MCF 10A (cell line): ENCODE results near the gene PPP2R2D. TPM values are rescaled to one million over a fixed set of nuclear protein-coding genes. Genes with fewer than 3 reads are reported as not detected.

ENCODE experiments used
- BruUV-seq: library from RNA; stranded (reverse); fragments of 400-500 nt; replicated peaks from 2 replicates; lab custom pipeline; 2021; lab: Mats Ljungman, UMichigan
- CTCF ChIA-PET: fragments of 300-600 bp; sonication (Branson Sonifier 250); formaldehyde crosslinking; extraction: SDS; loops from one replicate; lab custom pipeline; 2021; ENCODE audit warnings: antibody characterized with exemption, inconsistent platforms; lab: Yijun Ruan, JAX
- POLR2A ChIA-PET: fragments of 300-600, 350-650 bp; sonication (Branson Sonifier 250); formaldehyde crosslinking; extraction: SDS; loops from one replicate; lab custom pipeline; 2020; ENCODE audit warnings: antibody characterized with exemption, inconsistent platforms; lab: Yijun Ruan, JAX
- DNase-seq: peaks from one replicate; pipeline ENCODE4 v3.0.0-alpha.2; 2018; ENCODE audit not compliant: unreplicated experiment
- H3K27ac Mint-ChIP-seq: one replicate; pipeline ENCODE4 v1.8.0; 2022; ENCODE audit warnings: mild to moderate bottlenecking, low read depth, mixed read lengths; ENCODE audit not compliant: unreplicated experiment
- H3K27me3 Mint-ChIP-seq: one replicate; pipeline ENCODE4 v1.8.0; 2022; ENCODE audit warnings: mixed read lengths; ENCODE audit not compliant: insufficient read depth, unreplicated experiment
- H3K36me3 Mint-ChIP-seq: one replicate; pipeline ENCODE4 v1.8.0; 2022; ENCODE audit warnings: mild to moderate bottlenecking, moderate library complexity, mixed read lengths; ENCODE audit not compliant: insufficient read depth, unreplicated experiment
- H3K4me1 Mint-ChIP-seq: one replicate; pipeline ENCODE4 v1.8.0; 2022; ENCODE audit warnings: mixed read lengths; ENCODE audit not compliant: insufficient read depth, unreplicated experiment
- H3K4me3 Mint-ChIP-seq: one replicate; pipeline ENCODE4 v1.8.0; 2022; ENCODE audit warnings: mild to moderate bottlenecking, moderate library complexity, mixed read lengths; ENCODE audit not compliant: unreplicated experiment
- H3K9me3 Mint-ChIP-seq: one replicate; pipeline ENCODE4 v1.8.0; 2022; ENCODE audit warnings: mixed read lengths; ENCODE audit not compliant: unreplicated experiment
- intact Hi-C: fragments of 100-400 bp; cut with micrococcal nuclease; formaldehyde crosslinking; loops from 2 replicates; pipeline ENCODE4 v1.14.1; 2022
- total RNA-seq: library from RNA; stranded (reverse); gene quantifications from 2 replicates; pipeline ENCODE4 v1.2.3, GENCODE V29; 2022
- TF ChIP-seq, protein P1 (sequence below): fragments of 200-600 bp; IDR thresholded peaks from one replicate; pipeline ENCODE4 v1.8.0; 2022; ENCODE audit warnings: antibody characterized with exemption, mild to moderate bottlenecking; ENCODE audit not compliant: unreplicated experiment

PPP2R2D gene
- total RNA-seq, 1 experiment from 2014 or later, result 35.5 TPM

DNA sequence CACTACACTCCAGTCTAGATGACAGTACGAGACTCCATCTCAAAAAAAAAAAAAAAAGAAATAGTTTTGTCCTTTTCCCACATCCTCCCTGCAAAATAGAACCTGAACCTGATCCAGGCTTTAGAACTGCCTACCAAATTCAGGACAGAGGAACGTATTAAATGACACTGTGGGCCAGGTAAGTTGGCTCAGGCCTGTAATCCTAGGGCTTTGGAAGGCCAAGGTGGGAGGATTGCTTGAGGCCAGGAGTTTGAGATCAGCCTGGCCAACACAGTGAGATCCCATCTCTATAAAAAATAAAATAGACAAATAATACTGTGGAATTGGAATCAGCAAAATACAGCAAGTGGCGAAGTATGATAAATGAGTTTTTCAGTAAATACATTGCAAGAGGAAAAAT, 90.9 kb downstream of the PPP2R2D start:
- Mint-ChIP-seq H3K36me3 (no peaks in the 10 kb centered on the region), H3K4me1 (peaks cover 4% of the 10 kb centered on the region), H3K9me3 (no peaks in the 10 kb centered on the region), H3K27me3 (no peaks in the 10 kb centered on the region), H3K27ac (no peak overlapping the region), H3K4me3 (no peak overlapping the region)
- ChIA-PET POLR2A (no interaction called here), CTCF (no interaction called here)
- intact Hi-C loops, result no loop called here
- TF ChIP-seq, protein P1, sequence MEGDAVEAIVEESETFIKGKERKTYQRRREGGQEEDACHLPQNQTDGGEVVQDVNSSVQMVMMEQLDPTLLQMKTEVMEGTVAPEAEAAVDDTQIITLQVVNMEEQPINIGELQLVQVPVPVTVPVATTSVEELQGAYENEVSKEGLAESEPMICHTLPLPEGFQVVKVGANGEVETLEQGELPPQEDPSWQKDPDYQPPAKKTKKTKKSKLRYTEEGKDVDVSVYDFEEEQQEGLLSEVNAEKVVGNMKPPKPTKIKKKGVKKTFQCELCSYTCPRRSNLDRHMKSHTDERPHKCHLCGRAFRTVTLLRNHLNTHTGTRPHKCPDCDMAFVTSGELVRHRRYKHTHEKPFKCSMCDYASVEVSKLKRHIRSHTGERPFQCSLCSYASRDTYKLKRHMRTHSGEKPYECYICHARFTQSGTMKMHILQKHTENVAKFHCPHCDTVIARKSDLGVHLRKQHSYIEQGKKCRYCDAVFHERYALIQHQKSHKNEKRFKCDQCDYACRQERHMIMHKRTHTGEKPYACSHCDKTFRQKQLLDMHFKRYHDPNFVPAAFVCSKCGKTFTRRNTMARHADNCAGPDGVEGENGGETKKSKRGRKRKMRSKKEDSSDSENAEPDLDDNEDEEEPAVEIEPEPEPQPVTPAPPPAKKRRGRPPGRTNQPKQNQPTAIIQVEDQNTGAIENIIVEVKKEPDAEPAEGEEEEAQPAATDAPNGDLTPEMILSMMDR, result no peak
- BruUV-seq, result no TSS peak
- DNase-seq, result no peak

DNA sequence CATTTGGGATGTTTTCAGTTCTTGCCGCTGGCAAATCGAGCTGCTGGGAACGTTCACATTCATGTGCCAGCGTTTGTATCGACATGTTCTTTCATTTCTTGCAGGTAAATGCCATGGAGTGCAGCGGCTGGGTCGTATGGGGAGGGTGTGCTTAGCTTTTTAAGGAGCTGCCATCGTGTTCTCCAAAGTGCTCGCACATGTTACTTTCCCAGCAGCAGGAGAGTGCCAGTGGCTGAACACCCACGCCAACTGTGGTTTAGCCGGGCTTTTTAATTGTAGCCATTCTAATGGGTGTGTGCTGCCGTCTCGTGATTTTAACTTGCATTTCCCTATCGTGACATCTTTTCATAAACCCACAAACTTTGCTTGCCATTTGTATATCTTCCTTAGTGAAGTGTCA, 92.5 kb downstream of the PPP2R2D start:
- no peak overlapping the region for H3K27ac Mint-ChIP-seq
- peaks cover 19% of the 10 kb centered on the region for H3K4me1 Mint-ChIP-seq
- ChIA-PET CTCF (interaction anchor here (0.8 to 1.0 kb wide), 2 partner anchors 8 to 28 kb away, joined by 3 to 6 read pairs; no protein-coding TSS in a partner anchor), POLR2A (no interaction called here)
- no peaks in the 10 kb centered on the region for H3K9me3 Mint-ChIP-seq
- no peaks in the 10 kb centered on the region for H3K36me3 Mint-ChIP-seq
- no peak for DNase-seq
- intact Hi-C loops, result no loop called here
- TF ChIP-seq, protein P1, result no peak
- no peaks in the 10 kb centered on the region for H3K27me3 Mint-ChIP-seq
- no peak overlapping the region for H3K4me3 Mint-ChIP-seq
- BruUV-seq, result no TSS peak

- ChIA-PET POLR2A (no interaction called here), CTCF (interaction anchor here (0.7 to 0.9 kb wide), 2 partner anchors 20 to 28 kb away, joined by 3 to 7 read pairs; no protein-coding TSS in a partner anchor)
- no peak for DNase-seq
- no peak overlapping the region for H3K27ac Mint-ChIP-seq
- intact Hi-C loops, result no loop called here
- BruUV-seq, result no TSS peak
- H3K4me3 Mint-ChIP-seq, result no peak overlapping the region
- H3K9me3 Mint-ChIP-seq, result no peaks in the 10 kb centered on the region
- TF ChIP-seq, protein P1, result no peak
- peaks cover 25% of the 10 kb centered on the region for H3K4me1 Mint-ChIP-seq
- no peaks in the 10 kb centered on the region for H3K36me3 Mint-ChIP-seq
- H3K27me3 Mint-ChIP-seq, result no peaks in the 10 kb centered on the region
Observed at GRCh38 chr10:131994435-131994834, 93.6 kb downstream of the PPP2R2D start.

DNA sequence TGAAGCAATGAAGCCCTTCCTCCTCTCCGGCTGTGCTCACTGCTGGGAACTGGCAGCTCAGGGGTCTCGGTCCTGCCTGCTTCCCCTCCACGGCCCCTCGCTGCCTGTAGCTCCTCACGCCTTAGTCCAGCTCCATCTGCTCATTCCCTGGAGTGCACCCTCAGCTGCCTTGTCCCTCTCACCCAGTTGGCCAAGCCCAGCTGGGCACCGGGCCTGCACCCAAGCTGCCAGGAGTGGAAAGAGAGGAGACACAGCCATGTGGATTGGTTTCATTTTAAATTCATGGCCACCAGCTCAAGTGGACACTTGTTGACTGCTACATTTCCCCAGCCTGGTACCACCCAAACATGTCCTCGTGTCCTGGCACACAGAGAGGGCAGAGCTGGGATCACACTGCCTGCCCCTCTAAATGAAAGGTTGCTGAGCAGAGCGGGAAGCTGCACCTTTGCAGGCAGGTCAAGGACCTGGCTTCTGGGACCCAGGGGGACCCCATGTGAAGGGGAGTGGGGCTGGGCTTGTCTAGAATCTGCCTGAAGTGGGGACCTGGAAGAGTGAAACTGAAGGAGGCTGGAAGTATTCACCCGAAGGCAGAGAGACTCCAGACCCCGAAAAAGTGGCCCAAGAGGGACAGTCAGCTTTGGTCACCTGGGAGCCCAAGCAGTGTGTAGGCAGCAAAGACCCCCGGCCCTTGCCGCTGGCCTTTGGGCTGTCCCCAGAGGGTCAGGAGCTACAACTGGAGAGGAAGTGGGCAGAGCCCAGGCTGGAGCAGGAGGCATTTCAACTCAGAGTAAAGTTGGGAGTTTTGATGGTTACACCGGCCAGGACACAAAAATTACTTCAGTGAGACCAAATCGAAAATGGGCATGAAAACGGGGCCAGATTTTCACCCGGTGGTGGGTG, 95.9 kb downstream of the PPP2R2D start:
- Mint-ChIP-seq H3K36me3 (peaks cover 6% of the 10 kb centered on the region), H3K4me1 (peaks cover 25% of the 10 kb centered on the region), H3K27ac (peak overlapping the region; percentile 97), H3K9me3 (no peaks in the 10 kb centered on the region), H3K4me3 (no peak overlapping the region), H3K27me3 (no peaks in the 10 kb centered on the region)
- no TSS peak for BruUV-seq
- intact Hi-C loops, result no loop called here
- DNase-seq, result no peak
- CTCF ChIA-PET, result interaction anchor here (0.7 to 5.6 kb wide), 5 partner anchors 14 to 1310 kb away, joined by 3 to 37 read pairs (median 3); no protein-coding TSS in a partner anchor
- POLR2A ChIA-PET, result interaction anchor here (0.8 to 3.4 kb wide), 9 partner anchors 13 to 97 kb away, joined by 3 to 23 read pairs (median 5); partner anchors contain the start of gene BNIP3
- TF ChIP-seq, protein P1, result no peak
